GM12878 (cell line): ENCODE measurements around the gene FNTB. TPM values are rescaled to one million over a fixed set of nuclear protein-coding genes. Genes with fewer than 3 reads are reported as not detected.

Experiments
- ATAC-seq: fragments of 200-7000 bp; cut with Tn5 transposase; 3 replicates; pipeline ENCODE4 v1.9.1; 2020; ENCODE audit warnings: mild to moderate bottlenecking, moderate library complexity
- BruUV-seq: library from RNA; stranded (reverse); fragments of 400-500 nt; replicated peaks from 2 replicates; lab custom pipeline; 2021; lab: Mats Ljungman, UMichigan
- CTCF ChIA-PET: fragments of 300-600 bp; sonication (Branson Sonifier 250); formaldehyde crosslinking; extraction: SDS; loops from one replicate; lab custom pipeline; 2021; ENCODE audit warnings: inconsistent platforms; lab: Yijun Ruan, JAX
- POLR2A ChIA-PET: fragments of 350-600 bp; formaldehyde crosslinking; extraction: SDS; loops from one replicate; lab custom pipeline; 2021; ENCODE audit warnings: inconsistent platforms; lab: Charles Lee
- RAD21 ChIA-PET: fragments of 300-600 bp; sonication (Branson Sonifier 250); formaldehyde crosslinking; loops from one replicate; lab custom pipeline; 2023; ENCODE audit warnings: antibody characterized with exemption; ENCODE audit not compliant: unreplicated experiment; lab: Charles Lee
- SMC1A ChIA-PET: fragments of 300-600 bp; sonication (Branson Sonifier 250); formaldehyde crosslinking; loops from one replicate; lab custom pipeline; 2023; ENCODE audit not compliant: unreplicated experiment, uncharacterized antibody; lab: Charles Lee
- DNase-seq: peaks from one replicate; pipeline ENCODE4 v3.0.0-alpha.2; 2011; ENCODE audit warnings: low read depth, low spot score
- FAIRE-seq: peaks from 3 replicates; lab custom pipeline; 2011; peaks lifted over from hg19 to GRCh38; lab: Jason Lieb, UNC
- H2AFZ ChIP-seq: 2 replicates; pipeline ENCODE4 v1.6.0; 2011; ENCODE audit warnings: low read depth, low read length, control low read depth; ENCODE audit not compliant: control insufficient read depth
- H3K27ac ChIP-seq: 2 replicates; pipeline ENCODE4 v1.5.1; 2011; ENCODE audit warnings: control low read depth; ENCODE audit not compliant: control insufficient read depth, insufficient read depth
- H3K27me3 ChIP-seq, 2 experiments: replicated peaks in 1 of 2; 2 replicates each; pipeline versions ENCODE4 v1.6.0 to v1.6.1; 2011; ENCODE audit warnings: low read length in 1 of 2; ENCODE audit not compliant: control insufficient read depth in 2 of 2, insufficient read depth in 2 of 2
- H3K36me3 ChIP-seq, 2 experiments: 2 replicates each; pipeline ENCODE4 v1.5.1; 2011; ENCODE audit warnings: low read length in 1 of 2; ENCODE audit not compliant: control insufficient read depth in 2 of 2, insufficient read depth in 2 of 2
- H3K4me1 ChIP-seq: 2 replicates; pipeline ENCODE4 v1.6.1; 2011; ENCODE audit warnings: mild to moderate bottlenecking, low read length, moderate library complexity, mixed read lengths; ENCODE audit not compliant: control insufficient read depth, insufficient read depth
- H3K4me2 ChIP-seq: 2 replicates; pipeline ENCODE4 v1.6.0; 2011; ENCODE audit warnings: control low read depth; ENCODE audit not compliant: control insufficient read depth, insufficient read depth
- H3K4me3 ChIP-seq: fragments of 200-600 bp; sonication (generic); 2 replicates; pipeline ENCODE4 v1.5.1; 2016
- H3K79me2 ChIP-seq: 2 replicates; pipeline ENCODE4 v1.6.0; 2011; ENCODE audit warnings: low read length; ENCODE audit not compliant: control insufficient read depth, insufficient read depth
- H3K9ac ChIP-seq: 2 replicates; pipeline ENCODE4 v1.8.0; 2011; ENCODE audit warnings: low read length, control low read depth, mixed read lengths; ENCODE audit not compliant: control insufficient read depth, insufficient read depth
- H3K9me3 ChIP-seq: replicated peaks from 3 replicates; pipeline ENCODE4 v1.5.1; 2011; ENCODE audit warnings: mild to moderate bottlenecking, low read length; ENCODE audit not compliant: control insufficient read depth, insufficient read depth
- H4K20me1 ChIP-seq: 2 replicates; pipeline ENCODE4 v1.6.0; 2011; ENCODE audit not compliant: control insufficient read depth, insufficient read depth
- CHD2 ChIP-seq: IDR thresholded peaks from 2 replicates; pipeline ENCODE4 v1.6.1; 2011; ENCODE audit warnings: low read depth, low read length, improper control_type of control experiment, borderline replicate concordance
- ETV6 ChIP-seq, 2 experiments: fragments of 450-650 bp in 1 of 2; IDR thresholded peaks in 1 of 2; conservative IDR thresholded peaks in 1 of 2; 2 replicates each; pipeline ENCODE4 v1.6.1; 2014; ENCODE audit warnings: antibody characterized with exemption in 1 of 2, borderline replicate concordance in 1 of 2, low read depth in 1 of 2, mild to moderate bottlenecking in 1 of 2, moderate library complexity in 1 of 2
- FOXK2 ChIP-seq: fragments of 450-650 bp; IDR thresholded peaks from 2 replicates; pipeline ENCODE4 v1.6.1; 2017; ENCODE audit warnings: mild to moderate bottlenecking, moderate library complexity
- HDAC6 ChIP-seq: fragments of 200-600 bp; sonication (generic); IDR thresholded peaks from one replicate; pipeline ENCODE4 v1.8.0; 2017; ENCODE audit warnings: antibody characterized with exemption; ENCODE audit not compliant: unreplicated experiment
- MYB ChIP-seq: fragments of 150-350 bp; IDR thresholded peaks from 2 replicates; pipeline ENCODE4 v1.6.1; 2014; ENCODE audit warnings: mild to moderate bottlenecking, low read depth, low read length, borderline replicate concordance
- RELA ChIP-seq: fragments of 450-650 bp; IDR thresholded peaks from 2 replicates; pipeline ENCODE4 v1.8.0; 2014; ENCODE audit warnings: borderline replicate concordance; ENCODE audit not compliant: partially characterized antibody
- SMC3 ChIP-seq: IDR thresholded peaks from 2 replicates; pipeline ENCODE4 v1.6.1; 2011; ENCODE audit warnings: low read length, improper control_type of control experiment, borderline replicate concordance
- TAF1 ChIP-seq: IDR thresholded peaks from 2 replicates; pipeline ENCODE4 v1.6.1; 2011; ENCODE audit warnings: mild to moderate bottlenecking, low read depth, low read length, borderline replicate concordance
- ZNF384 ChIP-seq: IDR thresholded peaks from 2 replicates; pipeline ENCODE4 v1.6.1; 2012; ENCODE audit warnings: low read depth, mild to moderate bottlenecking, low read length, improper control_type of control experiment, borderline replicate concordance
- WGBS: methylation state at CpG from one replicate; pipeline ENCODE4 v1.1.6; 2016; ENCODE audit warnings: low lambda C conversion rate; ENCODE audit not compliant: insufficient replicate concordance, insufficient coverage; ENCODE audit errors: missing lambda C conversion rate; 5-methylcytosine and 5-hydroxymethylcytosine counted together
- in situ Hi-C: fragments of 300-500 bp; cut with MboI; formaldehyde crosslinking; loops from 9 replicates; pipeline ENCODE4 v1.14.3; 2018; ENCODE audit warnings: mixed read lengths
- intact Hi-C: fragments of 100-400 bp; cut with micrococcal nuclease; formaldehyde crosslinking; loops from one replicate; pipeline ENCODE4 v1.14.2; 2022; ENCODE audit not compliant: unreplicated experiment
- polyA plus RNA-seq, 11 experiments: library from polyadenylated mRNA; depleted of rRNA in 4 of 11; unstranded in 6 of 11; stranded (reverse) in 5 of 11; fragments of >200 nt; fragmentation: Nextera tagmentation in 4 of 11; fragmentation: Illumina TruSeq in 1 of 11; extraction: Ambion mirVana in 4 of 11; extraction: Trizol in 1 of 11; gene quantifications; 1 replicate in 1 of 11; 2 replicates in 10 of 11; pipeline versions ENCODE4 v1.2.1 to v1.2.3, GENCODE V29; 2011 to 2016; ENCODE audit warnings: inconsistent platforms in 2 of 11, missing spikeins in 2 of 11, low read depth in 1 of 11
- total RNA-seq, 4 experiments: library from RNA; depleted of rRNA in 3 of 4; stranded (reverse); fragments of >200 nt in 3 of 4; fragmentation: Illumina TruSeq in 1 of 4; extraction: Trizol in 1 of 4; gene quantifications; 2 replicates each; pipeline versions ENCODE4 v1.2.1 to v1.2.3, GENCODE V29; 2013 to 2021
- TF ChIP-seq, protein P1 (sequence below): fragments of 450-650 bp; IDR thresholded peaks from 2 replicates; pipeline ENCODE4 v1.6.1; 2016; ENCODE audit warnings: mild to moderate bottlenecking, moderate library complexity, borderline replicate concordance

The FNTB gene
- total and polyA plus RNA-seq, 10 of the 15 experiments (the other 5 are each of a cell fraction or from before 2014, with no cell fraction given) = 10.4 to 25.1 (median 16.7) TPM

DNA sequence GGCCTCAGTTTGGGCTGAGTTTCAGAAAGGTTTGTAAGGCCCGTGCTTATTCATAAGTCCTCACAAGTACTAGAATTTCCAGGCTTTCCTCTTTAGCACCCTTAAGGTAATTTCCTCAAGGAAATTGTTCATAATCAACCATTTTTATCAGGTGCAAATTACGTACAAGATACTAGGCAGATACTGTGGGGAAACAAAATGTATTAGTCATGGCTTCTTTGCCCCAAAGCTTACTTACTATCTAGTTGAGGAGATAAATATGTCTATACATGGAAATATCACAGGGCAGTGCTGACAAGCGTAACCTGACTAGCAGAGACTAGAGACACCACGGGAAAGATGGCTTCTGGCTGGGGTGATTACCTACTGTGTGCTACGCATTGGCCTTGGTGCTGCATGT, 93.1 kb downstream of the FNTB start:
- H3K27ac ChIP-seq = no peak overlapping the region
- no peak overlapping the region for H3K4me2 ChIP-seq
- no peaks in the 10 kb centered on the region for H3K9me3 ChIP-seq
- no peak overlapping the region for H3K9ac ChIP-seq
- H3K27me3 ChIP-seq = no peaks in the 10 kb centered on the region
- H3K36me3 ChIP-seq = peaks cover 11 to 27% of the 10 kb centered on the region in 2 experiments
- DNase-seq = no peak
- RAD21 ChIA-PET = no interaction called here
- SMC1A ChIA-PET = no interaction called here
- intact Hi-C loops = no loop called here
- H4K20me1 ChIP-seq = no peaks in the 10 kb centered on the region
- no TSS peak for BruUV-seq
- H3K4me1 ChIP-seq = no peaks in the 10 kb centered on the region
- H3K4me3 ChIP-seq = no peak overlapping the region
- no peak for FAIRE-seq
- POLR2A ChIA-PET = no interaction called here
- no peak for TF ChIP-seq HDAC6
- TF ChIP-seq MYB = no peak
- no peak for TF ChIP-seq FOXK2
- no peak for TF ChIP-seq ZNF384
- no peak for TF ChIP-seq SMC3
- TF ChIP-seq, protein P1, sequence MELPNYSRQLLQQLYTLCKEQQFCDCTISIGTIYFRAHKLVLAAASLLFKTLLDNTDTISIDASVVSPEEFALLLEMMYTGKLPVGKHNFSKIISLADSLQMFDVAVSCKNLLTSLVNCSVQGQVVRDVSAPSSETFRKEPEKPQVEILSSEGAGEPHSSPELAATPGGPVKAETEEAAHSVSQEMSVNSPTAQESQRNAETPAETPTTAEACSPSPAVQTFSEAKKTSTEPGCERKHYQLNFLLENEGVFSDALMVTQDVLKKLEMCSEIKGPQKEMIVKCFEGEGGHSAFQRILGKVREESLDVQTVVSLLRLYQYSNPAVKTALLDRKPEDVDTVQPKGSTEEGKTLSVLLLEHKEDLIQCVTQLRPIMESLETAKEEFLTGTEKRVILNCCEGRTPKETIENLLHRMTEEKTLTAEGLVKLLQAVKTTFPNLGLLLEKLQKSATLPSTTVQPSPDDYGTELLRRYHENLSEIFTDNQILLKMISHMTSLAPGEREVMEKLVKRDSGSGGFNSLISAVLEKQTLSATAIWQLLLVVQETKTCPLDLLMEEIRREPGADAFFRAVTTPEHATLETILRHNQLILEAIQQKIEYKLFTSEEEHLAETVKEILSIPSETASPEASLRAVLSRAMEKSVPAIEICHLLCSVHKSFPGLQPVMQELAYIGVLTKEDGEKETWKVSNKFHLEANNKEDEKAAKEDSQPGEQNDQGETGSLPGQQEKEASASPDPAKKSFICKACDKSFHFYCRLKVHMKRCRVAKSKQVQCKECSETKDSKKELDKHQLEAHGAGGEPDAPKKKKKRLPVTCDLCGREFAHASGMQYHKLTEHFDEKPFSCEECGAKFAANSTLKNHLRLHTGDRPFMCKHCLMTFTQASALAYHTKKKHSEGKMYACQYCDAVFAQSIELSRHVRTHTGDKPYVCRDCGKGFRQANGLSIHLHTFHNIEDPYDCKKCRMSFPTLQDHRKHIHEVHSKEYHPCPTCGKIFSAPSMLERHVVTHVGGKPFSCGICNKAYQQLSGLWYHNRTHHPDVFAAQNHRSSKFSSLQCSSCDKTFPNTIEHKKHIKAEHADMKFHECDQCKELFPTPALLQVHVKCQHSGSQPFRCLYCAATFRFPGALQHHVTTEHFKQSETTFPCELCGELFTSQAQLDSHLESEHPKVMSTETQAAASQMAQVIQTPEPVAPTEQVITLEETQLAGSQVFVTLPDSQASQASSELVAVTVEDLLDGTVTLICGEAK = no peak
- TF ChIP-seq RELA = no peak
- TF ChIP-seq CHD2 = no peak
- TF ChIP-seq TAF1 = no peak
- no peak for TF ChIP-seq ETV6 (conservative IDR thresholded peaks at IDR 0.05 in 1 of 2, IDR thresholded peaks at IDR 0.05 in 1 of 2; ENCODE audit: borderline replicate concordance in 1 of 2, low read depth in 1 of 2)
- CTCF ChIA-PET = no interaction called here
- no peaks in the 10 kb centered on the region; the same call in none of the 2 replicates for H3K79me2 ChIP-seq
- WGBS = 98% methylated on average over 5 of the region's 5 CpGs
- H2AFZ ChIP-seq = no peak overlapping the region
- in situ Hi-C loops = no loop called here
- ATAC-seq = no peak
